GM13976 (cell line): ENCODE measurements around the gene DARS1.

Experiments used
- DNase-seq: peaks from one replicate; pipeline ENCODE4 v3.0.0; 2012; ENCODE audit warnings: low spot score
- in situ Hi-C: fragments of 300-500 bp; cut with MboI; formaldehyde crosslinking; loops from one replicate; pipeline ENCODE4 v1.12.0; 2022; ENCODE audit warnings: low sequenced_read_pairs, mixed read lengths, inconsistent platforms; ENCODE audit not compliant: unreplicated experiment
- TF ChIP-seq, protein P1 (sequence below): IDR thresholded peaks from 2 replicates; pipeline ENCODE4 v1.5.1; 2012; ENCODE audit warnings: borderline replicate concordance, mild to moderate bottlenecking; ENCODE audit not compliant: insufficient read depth; ENCODE audit errors: extremely low read depth, missing control alignments, control extremely low read depth

DARS1 gene

DNA sequence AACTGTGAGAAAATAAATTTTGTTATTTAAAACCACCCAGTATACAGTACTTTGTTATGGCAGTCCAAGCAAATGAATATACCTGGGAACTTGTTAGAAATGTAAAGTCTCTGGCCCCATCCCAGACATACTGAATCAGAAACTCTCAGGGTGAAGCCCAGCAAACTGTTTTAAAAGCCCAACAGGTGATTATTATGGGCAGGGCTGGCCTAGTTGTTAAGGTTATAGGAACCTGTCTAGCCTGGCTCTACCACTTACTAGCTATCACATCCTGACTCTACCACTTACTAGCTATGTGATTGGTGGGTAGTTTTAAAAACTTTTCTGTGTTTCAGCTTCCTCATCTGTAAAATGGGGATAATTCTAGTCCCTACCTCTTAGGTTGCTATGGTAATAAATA lies 8.0 kb upstream of the DARS1 start:
- no peak for DNase-seq
- TF ChIP-seq, protein P1, sequence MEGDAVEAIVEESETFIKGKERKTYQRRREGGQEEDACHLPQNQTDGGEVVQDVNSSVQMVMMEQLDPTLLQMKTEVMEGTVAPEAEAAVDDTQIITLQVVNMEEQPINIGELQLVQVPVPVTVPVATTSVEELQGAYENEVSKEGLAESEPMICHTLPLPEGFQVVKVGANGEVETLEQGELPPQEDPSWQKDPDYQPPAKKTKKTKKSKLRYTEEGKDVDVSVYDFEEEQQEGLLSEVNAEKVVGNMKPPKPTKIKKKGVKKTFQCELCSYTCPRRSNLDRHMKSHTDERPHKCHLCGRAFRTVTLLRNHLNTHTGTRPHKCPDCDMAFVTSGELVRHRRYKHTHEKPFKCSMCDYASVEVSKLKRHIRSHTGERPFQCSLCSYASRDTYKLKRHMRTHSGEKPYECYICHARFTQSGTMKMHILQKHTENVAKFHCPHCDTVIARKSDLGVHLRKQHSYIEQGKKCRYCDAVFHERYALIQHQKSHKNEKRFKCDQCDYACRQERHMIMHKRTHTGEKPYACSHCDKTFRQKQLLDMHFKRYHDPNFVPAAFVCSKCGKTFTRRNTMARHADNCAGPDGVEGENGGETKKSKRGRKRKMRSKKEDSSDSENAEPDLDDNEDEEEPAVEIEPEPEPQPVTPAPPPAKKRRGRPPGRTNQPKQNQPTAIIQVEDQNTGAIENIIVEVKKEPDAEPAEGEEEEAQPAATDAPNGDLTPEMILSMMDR = no peak

DNA sequence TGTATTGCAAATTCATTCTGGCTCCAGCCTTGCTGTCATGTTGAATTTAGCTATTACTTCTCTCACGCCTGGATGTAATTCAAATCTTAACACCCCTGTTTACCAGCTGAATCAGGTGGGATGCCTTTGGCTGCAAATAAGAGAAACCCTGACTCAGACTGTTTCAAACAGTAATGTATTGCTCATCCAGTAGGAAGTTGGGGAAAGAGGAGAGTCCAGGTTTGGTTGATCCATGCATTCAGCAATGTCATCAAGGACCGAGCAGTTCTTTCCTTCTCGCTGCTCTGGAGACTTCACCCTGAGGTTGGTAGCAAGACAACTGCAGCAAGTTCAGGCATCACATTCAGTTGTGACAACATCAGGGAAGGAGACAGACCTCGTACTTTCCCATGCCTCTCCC lies 6.4 kb upstream of the DARS1 start:
- in situ Hi-C loops = no loop called here
- TF ChIP-seq, protein P1 = no peak
- no peak for DNase-seq

More for the DNA sequence above, 8.0 kb upstream of the DARS1 start:
- in situ Hi-C loops = no loop called here

DNA sequence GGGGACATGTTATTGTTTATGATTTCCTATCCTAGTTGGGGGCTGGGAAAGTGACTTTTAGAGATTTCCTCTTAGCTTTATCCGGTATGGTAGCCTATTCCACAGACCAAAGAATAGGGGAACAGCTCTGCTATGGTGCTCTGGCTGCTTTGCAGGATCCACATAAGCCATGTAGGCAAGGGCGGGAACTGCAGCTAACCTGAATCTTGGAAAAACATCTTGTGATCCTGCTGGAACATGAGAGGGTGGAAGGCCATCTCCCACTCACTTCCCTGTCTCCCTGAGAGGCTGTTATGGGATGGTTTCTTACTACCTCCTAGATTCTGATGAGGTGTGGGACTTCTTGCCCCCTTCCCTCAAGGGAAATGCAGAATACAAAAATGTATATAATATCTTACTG lies 2.0 kb upstream of the DARS1 start:
- in situ Hi-C loops = no loop called here
- no peak for DNase-seq
- TF ChIP-seq, protein P1 = no peak

DNA sequence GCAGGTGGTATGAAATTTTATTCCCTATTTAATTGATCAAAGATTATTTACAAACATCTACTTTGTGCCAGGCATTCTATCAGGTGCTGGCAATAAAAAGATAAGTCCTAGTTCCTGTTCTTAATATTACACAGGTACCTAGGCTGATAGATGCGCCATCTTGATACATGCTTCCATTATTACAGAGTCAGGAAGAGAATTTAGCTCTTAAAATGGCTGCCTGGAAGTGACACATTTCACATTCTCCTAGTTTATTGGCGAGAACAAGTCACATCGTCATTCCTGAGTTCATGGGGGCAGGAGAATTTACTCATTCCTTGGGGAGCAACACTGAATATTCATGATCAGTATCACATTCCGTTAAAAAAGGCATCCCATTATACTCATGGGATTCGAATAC lies 1.1 kb upstream of the DARS1 start:
- TF ChIP-seq, protein P1 = no peak
- in situ Hi-C loops = no loop called here
- DNase-seq = no peak

DNA sequence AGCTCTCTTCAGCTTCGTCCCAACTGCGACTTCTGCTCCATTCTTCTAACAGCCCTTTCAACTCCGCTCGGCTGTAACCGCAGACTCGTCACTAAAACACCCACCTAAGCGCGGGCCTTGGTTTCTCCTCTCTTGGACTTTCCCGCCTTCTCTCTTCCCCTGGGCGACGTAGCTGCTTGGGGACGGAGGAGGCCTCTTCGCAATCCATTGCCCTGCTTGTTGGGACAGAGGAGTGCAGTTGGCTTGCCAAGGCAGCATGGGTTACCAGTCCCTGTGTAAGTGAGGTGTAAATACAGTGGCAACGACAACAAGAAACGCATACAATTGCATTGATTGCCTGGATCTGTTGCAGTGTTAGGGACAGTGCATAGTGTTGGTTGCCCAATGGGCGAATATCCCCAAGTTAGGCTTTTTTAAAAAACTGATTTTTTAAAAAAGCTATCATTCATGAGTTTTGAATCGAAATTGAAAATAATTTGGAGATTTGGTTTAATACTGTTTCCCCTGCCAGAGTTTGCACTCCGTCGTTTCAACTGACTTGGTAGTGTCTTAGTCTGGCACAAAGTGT lies 484 bp upstream of the DARS1 start:
- DNase-seq = peak; percentile 72
- in situ Hi-C loops = no loop called here
- TF ChIP-seq, protein P1 = no peak

DNA sequence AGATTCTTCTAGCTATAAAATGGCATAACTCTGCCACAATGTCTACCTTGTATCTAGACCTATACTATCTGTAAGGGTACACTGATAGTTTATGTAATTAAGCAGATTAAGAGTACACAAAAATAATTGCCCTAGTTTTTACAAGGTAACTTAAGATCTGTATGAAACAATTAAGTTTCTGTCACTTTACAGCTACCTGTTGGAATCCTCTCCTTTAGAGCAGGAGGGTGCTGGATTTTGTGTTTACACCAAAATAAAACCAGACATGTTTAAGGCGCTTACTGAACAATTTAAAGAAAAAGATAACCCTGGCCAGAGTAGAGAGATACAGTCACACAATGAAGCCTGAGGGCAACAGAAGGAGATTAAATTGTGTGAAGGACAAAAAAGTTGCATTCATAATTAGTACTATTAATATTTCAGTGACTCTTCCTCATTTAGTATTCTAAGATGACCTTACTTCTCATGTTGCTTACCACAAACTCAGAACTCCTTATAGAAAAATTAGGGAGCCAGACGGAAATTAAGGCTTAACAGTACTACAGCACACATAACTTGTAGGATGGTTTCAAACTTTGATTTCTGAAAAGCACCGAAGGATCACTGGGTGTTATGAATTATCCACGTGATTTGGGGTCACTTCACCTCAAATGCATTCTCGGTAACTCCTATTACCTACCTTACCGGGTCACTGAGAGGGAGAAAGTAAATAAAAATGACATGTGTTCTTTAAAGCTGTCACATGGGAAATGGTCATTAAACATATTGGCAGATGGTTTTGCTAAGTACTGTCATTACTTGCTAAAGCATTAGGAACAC lies 1.0 kb downstream of the DARS1 start:
- TF ChIP-seq, protein P1 = no peak
- in situ Hi-C loops = no loop called here
- peak; percentile 66 for DNase-seq
